IPS-18a (cell line): Measurements from ENCODE around the gene APOL6.

Experiments used
- H3K27ac ChIP-seq: one replicate; pipeline ENCODE4 v1.5.1; 2013; ENCODE audit warnings: low read length
- H3K27me3 ChIP-seq: one replicate; pipeline ENCODE4 v1.6.1; 2013; ENCODE audit warnings: mild to moderate bottlenecking, low read length; ENCODE audit not compliant: control insufficient read depth, insufficient read depth
- H3K36me3 ChIP-seq: one replicate; pipeline ENCODE4 v1.6.1; 2013; ENCODE audit warnings: low read depth, low read length; ENCODE audit not compliant: control insufficient read depth
- H3K4me1 ChIP-seq: one replicate; pipeline ENCODE4 v1.6.1; 2013; ENCODE audit warnings: low read depth, low read length; ENCODE audit not compliant: control insufficient read depth
- H3K4me3 ChIP-seq: one replicate; pipeline ENCODE4 v1.5.1; 2013; ENCODE audit warnings: low read length
- H3K9ac ChIP-seq: one replicate; pipeline ENCODE4 v1.6.1; 2013; ENCODE audit warnings: mild to moderate bottlenecking, low read length, moderate library complexity
- H3K9me3 ChIP-seq: one replicate; pipeline ENCODE4 v1.6.1; 2013; ENCODE audit warnings: low read depth, low read length; ENCODE audit not compliant: control insufficient read depth

Gene APOL6

DNA sequence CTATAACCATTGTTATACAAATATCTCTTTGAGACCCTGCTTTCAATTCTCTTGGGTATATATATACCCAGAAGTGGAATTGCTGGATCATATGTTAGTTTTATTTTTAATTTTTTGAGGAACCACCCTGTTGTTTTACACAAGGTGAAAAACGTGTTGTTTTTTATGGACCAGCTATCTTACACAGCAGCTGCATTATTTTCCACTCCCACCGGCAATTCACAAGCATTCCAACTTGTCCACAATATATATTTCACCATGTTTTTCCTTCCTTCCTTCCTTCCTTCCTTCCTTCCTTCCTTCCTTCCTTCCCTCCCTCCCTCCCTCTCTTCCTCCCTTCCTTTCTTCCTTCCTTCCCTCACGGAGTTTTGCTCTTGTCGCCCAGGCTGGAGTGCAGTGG, 63.1 kb downstream of the APOL6 start:
- no peaks in the 10 kb centered on the region for H3K9me3 ChIP-seq
- H3K36me3 ChIP-seq: no peaks in the 10 kb centered on the region
- H3K9ac ChIP-seq: no peak overlapping the region
- no peaks in the 10 kb centered on the region for H3K27me3 ChIP-seq
- H3K27ac ChIP-seq: no peak overlapping the region
- H3K4me1 ChIP-seq: no peaks in the 10 kb centered on the region
- no peak overlapping the region for H3K4me3 ChIP-seq

DNA sequence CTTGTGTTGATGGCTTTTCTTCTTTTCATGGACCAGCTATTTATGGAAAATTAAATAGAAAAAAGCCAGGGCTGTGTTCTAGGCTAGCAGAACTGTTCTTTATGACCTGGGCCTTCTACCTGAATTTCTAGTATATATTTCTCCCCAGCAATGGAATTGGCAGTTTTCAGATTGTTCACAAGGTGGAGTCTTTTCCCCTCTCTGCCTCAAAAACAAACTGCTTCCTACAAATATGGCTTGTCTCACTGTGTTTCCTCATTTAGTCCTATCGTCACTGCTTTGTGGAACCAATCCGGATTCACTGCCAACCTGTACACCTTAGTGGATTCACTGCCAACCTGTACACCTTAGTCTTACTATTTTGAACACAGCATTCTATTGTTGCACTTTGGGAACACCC, 64.4 kb downstream of the APOL6 start:
- Histone ChIP-seq H3K9ac (no peak overlapping the region), H3K4me1 (no peaks in the 10 kb centered on the region), H3K9me3 (no peaks in the 10 kb centered on the region), H3K36me3 (no peaks in the 10 kb centered on the region), H3K4me3 (no peak overlapping the region), H3K27me3 (no peaks in the 10 kb centered on the region), H3K27ac (no peak overlapping the region)

DNA sequence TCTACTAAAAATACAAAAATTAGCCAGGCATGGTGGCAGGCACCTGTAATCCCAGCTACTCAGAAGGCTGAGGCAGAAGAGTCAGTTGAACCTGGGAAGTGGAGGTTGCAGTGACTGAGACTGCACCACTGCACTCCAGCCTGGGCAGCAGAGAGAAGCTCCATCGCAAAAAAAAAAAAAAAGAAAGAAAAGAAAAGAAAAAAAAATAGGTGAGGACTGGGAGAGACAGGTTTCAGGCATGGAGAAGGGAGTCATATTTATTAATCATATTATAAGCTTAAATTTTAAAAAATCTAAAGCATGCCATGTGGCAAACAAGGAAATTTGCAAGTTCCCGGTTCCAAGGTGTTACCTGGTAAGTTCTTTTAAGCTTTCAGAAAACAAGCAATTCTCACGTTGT, 69.3 kb downstream of the APOL6 start, which contains the start of gene APOL5:
Gene APOL5, plus strand, starts transcription at position 301 of the 400 bp plus-strand sequence. Its CDS starts 0 bp downstream, at position 301.
- Histone ChIP-seq H3K9ac (no peak within 1 kb of the TSS), H3K27me3 (no peaks in the 10 kb centered on the region), H3K36me3 (no peaks in the 10 kb centered on the region), H3K4me3 (no peak within 1 kb of the TSS), H3K4me1 (no peaks in the 10 kb centered on the region), H3K27ac (no peak within 1 kb of the TSS), H3K9me3 (no peaks in the 10 kb centered on the region)
